Body of pancreas (tissue), 4 donors: ENCODE data around the gene CHMP4B. TPM values are rescaled to one million over a fixed set of nuclear protein-coding genes. Genes with fewer than 3 reads are reported as not detected.

Source experiments
- ATAC-seq: fragments of 150-250 bp; one replicate; pipeline ENCODE4 v1.9.1; 2016
- DNase-seq, 4 donors: peaks; one replicate each; pipeline ENCODE4 v3.0.0-alpha.2; 2019
- H3K27ac ChIP-seq, 4 donors: fragments of 200-600 bp; sonication (generic); 1 replicate in 3 of 4; 2 replicates in 1 of 4; pipeline versions ENCODE4 v1.5.1 to v1.6.1; 2016 to 2019; ENCODE audit warnings: mild to moderate bottlenecking in 1 of 4, mixed read lengths in 1 of 4, moderate library complexity in 1 of 4
- H3K27me3 ChIP-seq, 2 donors: fragments of 200-600 bp; sonication (generic); one replicate each; pipeline ENCODE4 v1.6.0; 2016; ENCODE audit warnings: mild to moderate bottlenecking in 1 of 2
- H3K36me3 ChIP-seq, 2 donors: fragments of 200-600 bp; sonication (generic); replicated peaks in 1 of 2; 2 replicates each; pipeline ENCODE4 v1.5.1; 2016; ENCODE audit warnings: low read depth in 2 of 2; ENCODE audit not compliant: insufficient read depth in 1 of 2
- H3K4me1 ChIP-seq: fragments of 200-600 bp; sonication (generic); one replicate; pipeline ENCODE4 v1.6.0; 2016
- H3K4me3 ChIP-seq, 2 donors: fragments of 200-600 bp; sonication (generic); 1 replicate in 1 of 2; 2 replicates in 1 of 2; pipeline ENCODE4 v1.5.1; 2016 to 2019
- H3K9me3 ChIP-seq, 3 donors: fragments of 200-600 bp; sonication (generic); 1 replicate in 2 of 3; 2 replicates in 1 of 3; pipeline ENCODE4 v1.5.1; 2016
- CTCF ChIP-seq, 7 experiments: fragments of 450-650 bp in 4 of 7; fragments of 200-600 bp in 3 of 7; sonication (generic) in 3 of 7; IDR thresholded peaks; one replicate each; pipeline ENCODE4 v1.5.1; 2016 to 2019; ENCODE audit warnings: antibody characterized with exemption in 7 of 7
- POLR2A ChIP-seq, 3 donors: fragments of 450-650 bp; IDR thresholded peaks; one replicate each; pipeline ENCODE4 v1.6.1; 2016; ENCODE audit warnings: antibody characterized with exemption in 3 of 3, mild to moderate bottlenecking in 2 of 3
- WGBS, 2 donors: methylation state at CpG; one replicate each; pipeline ENCODE4 v1.1.5; 2017; 5-methylcytosine and 5-hydroxymethylcytosine counted together
- intact Hi-C: fragments of 100-400 bp; cut with DNase I; formaldehyde crosslinking; loops from one replicate; pipeline ENCODE4 v1.15.1; 2023
- total RNA-seq, 2 donors: library from RNA; depleted of rRNA; stranded (reverse); fragments of >200 nt; gene quantifications; one replicate each; pipeline ENCODE4 v1.1.0, GENCODE V29; 2016

The CHMP4B gene
- total RNA-seq, 2 donors from 2014 or later = 24.1 to 43.3 TPM

GRCh38 chr20:33808388-33808787, 2.8 kb upstream of the CHMP4B start:
- 88 to 91% methylated on average over 2 to 3 of the region's 3 CpGs for WGBS, 2 donors
- DNase-seq = no peak
- no peaks in the 10 kb centered on the region for H3K36me3 ChIP-seq
- H3K4me3 ChIP-seq = no peak overlapping the region
- H3K9me3 ChIP-seq = no peaks in the 10 kb centered on the region
- peaks cover 15% of the 10 kb centered on the region for H3K4me1 ChIP-seq
- intact Hi-C loops = no loop called here
- H3K27me3 ChIP-seq = no peaks in the 10 kb centered on the region
- no peak for TF ChIP-seq CTCF (IDR thresholded peaks at IDR 0.05)
- ATAC-seq = no peak
- H3K27ac ChIP-seq = no peak overlapping the region

GRCh38 chr20:33810259-33810658, 889 bp upstream of the CHMP4B start:
- intact Hi-C loops = no loop called here
- Histone ChIP-seq H3K4me3 (no peak overlapping the region), H3K9me3 (no peaks in the 10 kb centered on the region), H3K27me3 (no peaks in the 10 kb centered on the region), H3K27ac (no peak overlapping the region), H3K36me3 (no peaks in the 10 kb centered on the region), H3K4me1 (peaks cover 34% of the 10 kb centered on the region)
- 35 to 46% methylated on average over 5 of the region's 5 CpGs for WGBS, 2 donors
- DNase-seq = no peak
- TF ChIP-seq CTCF (IDR thresholded peaks at IDR 0.05) (no peak), POLR2A (IDR thresholded peaks at IDR 0.05) (no peak)
- no peak for ATAC-seq

- WGBS, 2 donors = 2% methylated on average over 12 of the region's 12 CpGs
- peak overlapping the region; percentile 49 to 90 for H3K4me3 ChIP-seq
- TF ChIP-seq CTCF (IDR thresholded peaks at IDR 0.05) = no peak
- peak in 1 of 3 donors; percentile 2 for TF ChIP-seq POLR2A (IDR thresholded peaks at IDR 0.05)
- H3K27me3 ChIP-seq = no peaks in the 10 kb centered on the region
- DNase-seq (peak in 3 of 4 donors; percentile 24 to 27 (median 27)), ATAC-seq (peak; percentile 11)
- intact Hi-C loops = no loop called here
- H3K9me3 ChIP-seq = no peaks in the 10 kb centered on the region
- no peaks in the 10 kb centered on the region for H3K36me3 ChIP-seq
- H3K27ac ChIP-seq = peak overlapping the region; percentile 85 to 93 (median 90)
- H3K4me1 ChIP-seq = peaks cover 44% of the 10 kb centered on the region
These were observed 616 bp downstream of the CHMP4B start for GRCh38 chr20:33811776-33812151.

- no peaks in the 10 kb centered on the region for H3K9me3 ChIP-seq
- ATAC-seq (peak; percentile 30), DNase-seq (peak; percentile 49 to 81 (median 67))
- H3K27ac ChIP-seq = peak overlapping the region; percentile 85 to 93 (median 90)
- H3K27me3 ChIP-seq = no peaks in the 10 kb centered on the region
- peaks cover 50% of the 10 kb centered on the region for H3K4me1 ChIP-seq
- peak overlapping the region; percentile 49 to 90 for H3K4me3 ChIP-seq
- intact Hi-C loops = no loop called here
- peak in 2 of 3 donors; percentile 35 to 38 for TF ChIP-seq POLR2A (IDR thresholded peaks at IDR 0.05)
- no peak for TF ChIP-seq CTCF (IDR thresholded peaks at IDR 0.05)
- H3K36me3 ChIP-seq = no peaks in the 10 kb centered on the region
- 2 to 3% methylated on average over 14 of the region's 14 CpGs for WGBS, 2 donors
These were observed 1.2 kb downstream of the CHMP4B start for GRCh38 chr20:33812152-33812849.
